ENCODE results near the gene RAB6A. TPM values are rescaled to one million over a fixed set of nuclear protein-coding genes. Genes with fewer than 3 reads are reported as not detected.
A peak's percentile ranks its signal among the peaks of the same experiment; 100 is the strongest.

The RAB6A gene
- total and polyA plus RNA-seq, 10 of the 15 experiments (the other 5 are each of a cell fraction or from before 2014, with no cell fraction given), result 9.8 to 107 (median 34.1) TPM

DNA sequence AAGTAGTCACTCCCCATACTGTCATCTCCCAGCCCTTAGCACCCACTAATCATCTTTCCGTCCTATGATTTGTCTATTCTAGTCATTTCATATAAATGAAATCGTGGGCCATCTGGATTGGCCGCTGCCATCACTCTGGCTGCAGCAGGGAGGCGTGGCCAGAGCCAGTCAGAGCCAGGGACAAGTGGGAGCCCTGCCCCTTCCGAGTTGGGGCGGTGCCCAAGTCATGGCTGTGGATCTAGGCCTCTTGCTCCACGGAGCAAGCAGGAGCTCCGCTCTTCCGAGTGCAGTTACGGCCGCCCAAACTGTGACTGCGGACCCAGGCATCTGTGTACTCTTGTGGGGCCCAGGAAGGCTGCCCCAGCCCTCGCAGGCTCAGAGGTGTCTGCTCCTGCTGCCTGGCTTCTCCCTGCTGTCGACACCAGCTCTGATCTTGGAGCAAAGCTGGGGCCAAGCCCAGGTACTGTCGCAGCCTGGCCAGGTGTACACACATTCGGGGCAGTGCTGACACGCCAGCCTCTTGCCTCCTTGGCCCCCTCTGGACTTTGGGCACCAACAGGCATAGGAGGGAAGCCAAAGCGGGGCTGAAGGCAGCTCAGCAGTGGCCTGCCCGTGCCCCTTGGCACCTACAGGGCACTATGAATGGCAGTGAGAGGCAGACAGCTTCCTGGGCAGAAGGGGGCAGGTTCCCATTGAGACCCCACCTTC, 35.2 kb upstream of the RAB6A start:
- no peak overlapping the region for H3K9ac ChIP-seq (ENCODE audit: control insufficient read depth, insufficient read depth, low read length)

DNA sequence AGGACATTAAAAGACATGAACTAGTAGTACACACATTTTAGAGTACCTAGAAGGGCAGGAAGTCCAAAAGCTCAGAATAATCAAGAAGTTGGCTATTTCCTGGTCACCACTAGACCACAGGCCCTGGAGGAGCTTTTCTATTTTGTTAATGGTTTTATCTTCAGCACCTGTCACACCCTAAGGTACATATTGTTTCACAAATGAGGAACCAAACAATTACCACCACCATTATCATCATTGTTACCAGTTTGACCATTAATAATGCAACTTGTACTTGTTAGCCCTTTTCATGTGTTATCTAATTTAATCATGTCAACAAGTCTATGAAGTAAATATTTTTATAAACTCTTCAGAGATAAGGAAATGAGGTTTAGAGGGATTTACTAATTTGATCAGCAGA, 31.7 kb upstream of the RAB6A start:
- H3K9me3 ChIP-seq (replicated peaks; ENCODE audit: control insufficient read depth, insufficient read depth, low read length), result no peaks in the 10 kb centered on the region
- BruUV-seq (replicated peaks), result no TSS peak
- H4K20me1 ChIP-seq (ENCODE audit: control insufficient read depth, insufficient read depth), result no peaks in the 10 kb centered on the region
- in situ Hi-C loops (cut with MboI), result no loop called here
- H3K79me2 ChIP-seq (ENCODE audit: control insufficient read depth, insufficient read depth, low read length), result peaks cover 17% of the 10 kb centered on the region
- DNase-seq (ENCODE audit: low read depth, low spot score) (no peak), FAIRE-seq (no peak), ATAC-seq (no peak)
- ChIA-PET CTCF (no interaction called here), RAD21 (ENCODE audit: unreplicated experiment) (no interaction called here), POLR2A (no interaction called here), SMC1A (ENCODE audit: uncharacterized antibody, unreplicated experiment) (interaction anchor here (0.7 kb wide), 1 partner anchor 24 kb away, joined by 3 read pairs; no protein-coding TSS in a partner anchor)
- intact Hi-C loops (cut with micrococcal nuclease; ENCODE audit: unreplicated experiment), result no loop called here
- no peak overlapping the region for H3K27ac ChIP-seq (ENCODE audit: control insufficient read depth, insufficient read depth)
- H3K36me3 ChIP-seq (ENCODE audit: control insufficient read depth in 2 of 2, insufficient read depth in 2 of 2, low read length in 1 of 2), result peaks cover 0 to 1% of the 10 kb centered on the region in 2 experiments; a peak in 2 of 4 replicates
- H2AFZ ChIP-seq (ENCODE audit: control insufficient read depth, low read depth, low read length), result no peak overlapping the region
- no peaks in the 10 kb centered on the region for H3K27me3 ChIP-seq (replicated peaks in 1 of 2; ENCODE audit: control insufficient read depth in 2 of 2, insufficient read depth in 2 of 2, low read length in 1 of 2)
- H3K9ac ChIP-seq (ENCODE audit: control insufficient read depth, insufficient read depth, low read length), result no peak overlapping the region
- H3K4me2 ChIP-seq (ENCODE audit: control insufficient read depth, insufficient read depth), result no peak overlapping the region
- no peak overlapping the region for H3K4me3 ChIP-seq
- TF ChIP-seq MTA2 (IDR thresholded peaks at IDR 0.05; ENCODE audit: low read depth) (peak; percentile 55; the same call in 1 of the 2 replicates), HDAC2 (IDR thresholded peaks at IDR 0.05) (no peak)
- TF ChIP-seq, protein P1, sequence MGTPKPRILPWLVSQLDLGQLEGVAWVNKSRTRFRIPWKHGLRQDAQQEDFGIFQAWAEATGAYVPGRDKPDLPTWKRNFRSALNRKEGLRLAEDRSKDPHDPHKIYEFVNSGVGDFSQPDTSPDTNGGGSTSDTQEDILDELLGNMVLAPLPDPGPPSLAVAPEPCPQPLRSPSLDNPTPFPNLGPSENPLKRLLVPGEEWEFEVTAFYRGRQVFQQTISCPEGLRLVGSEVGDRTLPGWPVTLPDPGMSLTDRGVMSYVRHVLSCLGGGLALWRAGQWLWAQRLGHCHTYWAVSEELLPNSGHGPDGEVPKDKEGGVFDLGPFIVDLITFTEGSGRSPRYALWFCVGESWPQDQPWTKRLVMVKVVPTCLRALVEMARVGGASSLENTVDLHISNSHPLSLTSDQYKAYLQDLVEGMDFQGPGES (IDR thresholded peaks at IDR 0.05), result no peak
- TF ChIP-seq, protein P2, sequence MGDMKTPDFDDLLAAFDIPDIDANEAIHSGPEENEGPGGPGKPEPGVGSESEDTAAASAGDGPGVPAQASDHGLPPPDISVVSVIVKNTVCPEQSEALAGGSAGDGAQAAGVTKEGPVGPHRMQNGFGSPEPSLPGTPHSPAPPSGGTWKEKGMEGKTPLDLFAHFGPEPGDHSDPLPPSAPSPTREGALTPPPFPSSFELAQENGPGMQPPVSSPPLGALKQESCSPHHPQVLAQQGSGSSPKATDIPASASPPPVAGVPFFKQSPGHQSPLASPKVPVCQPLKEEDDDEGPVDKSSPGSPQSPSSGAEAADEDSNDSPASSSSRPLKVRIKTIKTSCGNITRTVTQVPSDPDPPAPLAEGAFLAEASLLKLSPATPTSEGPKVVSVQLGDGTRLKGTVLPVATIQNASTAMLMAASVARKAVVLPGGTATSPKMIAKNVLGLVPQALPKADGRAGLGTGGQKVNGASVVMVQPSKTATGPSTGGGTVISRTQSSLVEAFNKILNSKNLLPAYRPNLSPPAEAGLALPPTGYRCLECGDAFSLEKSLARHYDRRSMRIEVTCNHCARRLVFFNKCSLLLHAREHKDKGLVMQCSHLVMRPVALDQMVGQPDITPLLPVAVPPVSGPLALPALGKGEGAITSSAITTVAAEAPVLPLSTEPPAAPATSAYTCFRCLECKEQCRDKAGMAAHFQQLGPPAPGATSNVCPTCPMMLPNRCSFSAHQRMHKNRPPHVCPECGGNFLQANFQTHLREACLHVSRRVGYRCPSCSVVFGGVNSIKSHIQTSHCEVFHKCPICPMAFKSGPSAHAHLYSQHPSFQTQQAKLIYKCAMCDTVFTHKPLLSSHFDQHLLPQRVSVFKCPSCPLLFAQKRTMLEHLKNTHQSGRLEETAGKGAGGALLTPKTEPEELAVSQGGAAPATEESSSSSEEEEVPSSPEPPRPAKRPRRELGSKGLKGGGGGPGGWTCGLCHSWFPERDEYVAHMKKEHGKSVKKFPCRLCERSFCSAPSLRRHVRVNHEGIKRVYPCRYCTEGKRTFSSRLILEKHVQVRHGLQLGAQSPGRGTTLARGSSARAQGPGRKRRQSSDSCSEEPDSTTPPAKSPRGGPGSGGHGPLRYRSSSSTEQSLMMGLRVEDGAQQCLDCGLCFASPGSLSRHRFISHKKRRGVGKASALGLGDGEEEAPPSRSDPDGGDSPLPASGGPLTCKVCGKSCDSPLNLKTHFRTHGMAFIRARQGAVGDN (IDR thresholded peaks at IDR 0.05), result 0 out of 2 replicates have a peak, but pooled peaks have one; percentile 31
- H3K4me1 ChIP-seq (ENCODE audit: control insufficient read depth, insufficient read depth, low read length), result peaks cover 3% of the 10 kb centered on the region; the same call in 1 of the 2 replicates

More for the DNA sequence above, 35.2 kb upstream of the RAB6A start:
- no peak overlapping the region for H3K27ac ChIP-seq (ENCODE audit: control insufficient read depth, insufficient read depth)
- H2AFZ ChIP-seq (ENCODE audit: control insufficient read depth, low read depth, low read length), result no peak overlapping the region
- H3K27me3 ChIP-seq (replicated peaks in 1 of 2; ENCODE audit: control insufficient read depth in 2 of 2, insufficient read depth in 2 of 2, low read length in 1 of 2), result no peaks in the 10 kb centered on the region
- H3K79me2 ChIP-seq (ENCODE audit: control insufficient read depth, insufficient read depth, low read length), result no peaks in the 10 kb centered on the region
- no peak for TF ChIP-seq LARP7 (IDR thresholded peaks at IDR 0.05)
- TF ChIP-seq RBBP5 (conservative IDR thresholded peaks at IDR 0.05), result no peak
- no peak for TF ChIP-seq SP1 (IDR thresholded peaks at IDR 0.05; ENCODE audit: low read depth, low read length)
- ChIA-PET SMC1A (ENCODE audit: uncharacterized antibody, unreplicated experiment) (interaction anchor here (0.6 kb wide), 1 partner anchor 249 kb away, joined by 3 read pairs; no protein-coding TSS in a partner anchor), RAD21 (ENCODE audit: unreplicated experiment) (no interaction called here), POLR2A (no interaction called here), CTCF (interaction anchor here (1.6 kb wide), 1 partner anchor 69 kb away, joined by 3 read pairs; no protein-coding TSS in a partner anchor)
- peaks cover 3% of the 10 kb centered on the region; the same call in 1 of the 2 replicates for H3K4me1 ChIP-seq (ENCODE audit: control insufficient read depth, insufficient read depth, low read length)
- DNase-seq (ENCODE audit: low read depth, low spot score) (no peak), ATAC-seq (no peak), FAIRE-seq (no peak)
- BruUV-seq (replicated peaks), result no TSS peak
- no peak overlapping the region for H3K4me2 ChIP-seq (ENCODE audit: control insufficient read depth, insufficient read depth)
- H3K9me3 ChIP-seq (replicated peaks; ENCODE audit: control insufficient read depth, insufficient read depth, low read length), result no peaks in the 10 kb centered on the region
- in situ Hi-C loops (cut with MboI) (no loop called here), intact Hi-C loops (cut with micrococcal nuclease; ENCODE audit: unreplicated experiment) (no loop called here)
- WGBS (ENCODE audit: insufficient coverage, insufficient replicate concordance, low lambda C conversion rate, missing lambda C conversion rate), result 91% methylated on average over 18 of the region's 19 CpGs
- no peaks in the 10 kb centered on the region for H4K20me1 ChIP-seq (ENCODE audit: control insufficient read depth, insufficient read depth)
- peaks cover 0 to 1% of the 10 kb centered on the region in 2 experiments; a peak in 2 of 4 replicates for H3K36me3 ChIP-seq (ENCODE audit: control insufficient read depth in 2 of 2, insufficient read depth in 2 of 2, low read length in 1 of 2)
- no peak overlapping the region for H3K4me3 ChIP-seq

Data from GM12878 (cell line).